SU-DHL-6 (cell line): ENCODE results near the gene NXN.

Experiments
- CTCF ChIP-seq: fragments of 200-600 bp; sonication (generic); IDR thresholded peaks from one replicate; pipeline ENCODE4 v1.5.1; 2017; ENCODE audit warnings: antibody characterized with exemption, mild to moderate bottlenecking, low read length, moderate library complexity; ENCODE audit not compliant: insufficient read depth, poor library complexity, severe bottlenecking
- EZH2phosphoT487 ChIP-seq: fragments of 200-600 bp; sonication (generic), shearing (Covaris generic); conservative IDR thresholded peaks from 2 replicates; pipeline ENCODE4 v1.6.1; 2018; ENCODE audit warnings: mild to moderate bottlenecking, antibody characterized with exemption, low read length, moderate library complexity, mixed read lengths

GRCh38 chr17:882827-883585, 96.6 kb downstream of the NXN start:
- no peak for TF ChIP-seq CTCF
- TF ChIP-seq EZH2phosphoT487: no peak
